NCI-H1105 (cell line): ENCODE results near the gene RPP38.

Experiments
- DNase-seq: peaks from one replicate; lab custom pipeline; 2025; lab: John Stamatoyannopoulos, UW

The RPP38 gene

DNA sequence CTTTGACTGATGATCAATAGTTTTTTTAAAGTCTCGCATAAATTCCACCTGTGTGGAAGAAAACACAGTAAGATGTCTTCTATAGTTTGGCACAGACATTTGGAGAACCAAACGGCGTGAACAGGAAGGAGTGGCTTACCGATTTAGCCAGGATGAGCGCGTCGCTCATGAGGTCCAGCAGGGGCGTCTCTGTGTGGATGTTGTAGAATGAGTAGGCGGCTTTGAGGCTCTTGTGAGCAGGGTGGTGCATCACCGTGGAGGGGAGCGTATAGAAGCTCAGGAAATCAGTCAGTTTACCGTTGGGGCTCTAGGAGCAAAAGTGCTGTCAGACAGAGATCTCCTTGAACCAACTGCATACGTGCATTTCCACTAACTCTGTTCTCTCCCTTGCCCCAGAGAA, 15.5 kb downstream of the RPP38 start:
- DNase-seq: no peak

DNA sequence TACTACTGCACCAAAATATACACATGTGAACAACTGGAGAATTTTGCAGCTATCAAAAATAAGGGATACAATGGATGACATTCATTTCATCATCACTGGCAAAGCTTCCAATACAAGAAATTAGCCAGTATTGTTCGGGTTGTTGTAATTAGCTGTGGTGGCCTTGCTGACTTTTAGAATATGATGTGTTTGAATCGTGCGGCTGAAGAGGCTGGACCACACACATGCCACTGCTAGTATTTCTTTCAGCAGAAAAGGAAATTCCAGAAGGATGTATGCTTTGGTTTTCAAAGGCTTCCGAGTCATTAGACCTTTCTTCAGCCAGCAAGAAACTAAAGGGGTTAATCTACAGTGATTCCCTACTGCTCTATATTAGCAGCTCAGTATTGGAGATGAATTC, 16.6 kb downstream of the RPP38 start:
- no peak for DNase-seq

DNA sequence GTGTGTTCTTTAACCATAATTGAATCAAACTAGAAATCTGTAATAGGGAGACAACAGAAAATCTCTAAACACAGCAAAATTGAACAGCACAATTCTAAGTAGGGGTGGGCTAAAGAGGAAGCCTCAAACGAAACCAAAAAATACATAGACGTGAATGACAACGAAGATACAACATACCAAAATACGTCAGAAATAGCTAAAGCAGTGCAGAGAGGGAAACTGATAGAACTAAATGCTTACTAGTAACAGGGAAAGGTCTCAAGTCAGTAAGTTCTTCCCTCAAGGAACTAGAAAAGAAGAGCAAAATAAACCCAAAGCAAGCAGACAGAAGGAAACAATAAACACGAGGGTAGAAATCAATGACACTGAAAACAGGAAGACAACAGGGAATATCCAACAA, 19.1 kb downstream of the RPP38 start:
- no peak for DNase-seq

DNA sequence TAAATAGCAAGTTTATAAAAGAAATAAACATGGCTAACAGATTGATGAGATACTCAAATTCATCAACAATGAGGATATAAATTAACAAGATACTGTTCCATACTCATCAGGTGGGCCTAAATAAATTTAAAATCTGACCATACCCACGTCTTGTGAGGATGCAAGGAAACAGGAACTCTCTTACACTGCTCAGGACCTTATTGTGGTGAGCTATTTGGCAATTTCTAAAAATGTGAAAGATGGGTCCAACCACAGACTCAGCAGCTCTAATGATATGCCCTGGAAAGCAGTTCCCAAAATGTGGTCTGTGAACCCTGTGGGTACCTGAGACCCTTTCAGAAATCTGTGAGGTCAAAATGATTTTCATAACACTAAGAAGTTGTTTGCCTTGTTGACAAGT, 21.5 kb downstream of the RPP38 start:
- DNase-seq: no peak

DNA sequence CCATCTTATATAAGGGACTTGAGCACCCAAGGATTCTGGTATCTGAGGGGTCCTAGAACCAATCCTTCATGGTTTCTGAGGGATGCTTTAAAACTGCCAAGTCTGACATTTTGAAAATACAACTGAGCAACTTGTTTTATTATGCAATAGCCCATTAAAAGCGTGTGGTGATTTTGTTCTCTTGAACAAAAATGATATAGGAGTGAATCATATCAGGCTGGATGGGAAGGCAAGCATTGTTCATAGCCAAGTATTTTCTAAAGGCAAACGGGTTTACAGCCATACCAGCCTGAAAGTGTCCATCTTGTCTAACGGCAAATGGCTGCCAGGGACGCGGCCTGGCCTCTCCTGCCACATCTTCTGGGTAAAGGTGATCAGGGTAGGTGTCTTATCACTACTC, 23.4 kb downstream of the RPP38 start:
- no peak for DNase-seq

DNA sequence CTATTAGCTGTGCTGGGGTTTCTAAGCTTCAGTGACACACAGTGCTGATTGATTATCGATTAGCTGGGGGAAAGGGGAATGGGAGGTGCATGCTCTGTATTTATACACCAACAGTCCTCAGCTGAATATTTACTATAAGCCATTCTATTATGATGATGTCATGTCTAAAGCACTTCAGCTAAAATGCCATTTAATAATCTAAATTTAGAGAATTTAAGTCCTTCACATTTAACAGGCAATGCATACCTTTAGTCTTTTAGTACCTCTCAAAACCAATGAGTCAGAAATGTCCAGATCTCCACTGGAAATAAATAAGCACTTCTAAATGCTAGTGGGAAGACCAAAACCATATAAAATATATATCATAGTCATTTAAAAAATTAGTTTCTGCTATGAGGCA, 24.6 kb downstream of the RPP38 start:
- DNase-seq: no peak

DNA sequence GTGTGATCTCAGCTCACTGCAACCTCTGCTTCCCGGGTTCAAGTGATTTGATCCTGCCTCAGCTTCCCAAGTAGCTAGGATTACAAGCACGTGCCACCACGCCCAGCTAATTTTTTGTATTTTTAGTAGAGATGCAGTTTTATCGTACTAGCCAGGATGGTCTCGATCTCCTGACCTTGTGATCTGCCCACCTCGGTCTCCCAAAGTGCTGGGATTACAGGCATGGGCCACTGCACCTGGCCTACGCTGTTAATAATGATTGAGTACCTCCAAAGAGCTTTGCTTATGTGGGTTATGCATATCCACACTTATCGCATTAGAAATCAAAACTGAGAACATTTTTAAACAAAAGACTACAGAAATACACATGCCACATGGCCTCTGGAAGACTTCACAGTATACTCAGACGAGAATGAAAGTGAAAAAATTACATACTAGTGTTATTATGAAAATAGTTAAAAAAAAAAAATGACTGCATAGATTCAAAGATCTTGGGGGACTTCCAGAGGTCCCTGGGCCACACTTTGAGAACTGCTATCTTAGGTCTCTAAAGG, 25.4 kb downstream of the RPP38 start:
- no peak for DNase-seq

DNA sequence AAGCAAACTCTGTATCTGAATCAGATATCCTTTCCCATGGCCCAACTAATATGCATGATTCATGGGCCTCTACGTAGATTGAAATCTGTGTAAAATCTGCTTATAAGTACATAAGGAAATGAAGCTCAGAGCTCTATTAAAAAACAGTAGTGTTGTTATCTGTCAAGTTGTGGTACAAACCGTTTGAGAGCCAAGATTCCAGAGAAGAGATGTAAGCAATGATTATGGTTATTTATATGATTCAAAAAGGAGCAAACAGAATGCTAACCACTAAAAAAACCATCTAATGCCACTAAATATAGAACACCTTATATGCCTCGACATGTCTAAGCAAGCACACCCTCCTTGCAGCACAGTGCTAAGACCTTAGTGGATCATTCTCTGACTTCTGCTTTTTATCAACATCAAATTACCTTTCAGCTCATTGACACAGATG, 26.6 kb downstream of the RPP38 start:
- no peak for DNase-seq

DNA sequence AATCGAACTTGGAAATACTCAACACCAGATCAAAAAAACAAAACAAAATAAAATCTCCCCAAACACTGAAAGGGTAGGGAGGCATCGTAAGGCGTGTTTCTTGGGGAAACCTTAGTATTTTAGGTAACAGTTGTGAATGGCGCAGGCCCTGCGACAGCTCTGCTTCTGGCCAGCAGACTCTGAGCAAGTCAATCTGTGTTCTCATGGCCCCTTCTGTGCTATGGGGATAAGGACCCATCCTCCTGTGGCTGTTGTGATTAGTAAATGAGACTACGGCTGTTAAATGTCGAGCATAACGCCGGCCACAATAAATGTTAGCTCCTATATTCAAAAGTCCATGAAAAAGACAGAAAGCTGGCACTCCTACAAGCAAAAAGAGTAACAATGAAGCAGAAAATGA, 27.0 kb downstream of the RPP38 start:
- DNase-seq: no peak

DNA sequence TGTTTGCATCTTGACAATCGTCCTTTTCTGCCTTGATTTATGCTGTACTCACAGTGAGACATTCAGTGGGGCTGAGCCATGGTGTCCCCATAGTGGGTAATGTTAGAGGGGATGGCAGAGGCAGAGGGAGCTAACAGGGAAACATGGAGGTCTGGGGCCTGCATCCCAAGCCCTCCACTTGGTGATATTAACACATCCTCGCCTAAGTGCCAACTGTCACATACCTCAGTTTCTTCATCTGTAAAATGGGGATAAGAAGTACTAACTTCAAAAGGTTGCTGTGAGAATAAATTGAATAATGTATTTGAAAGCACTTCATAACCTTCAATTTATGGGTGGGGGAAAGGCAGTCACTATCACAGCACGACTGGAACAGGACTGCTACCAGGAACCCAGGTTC, 27.8 kb downstream of the RPP38 start:
- DNase-seq: no peak

DNA sequence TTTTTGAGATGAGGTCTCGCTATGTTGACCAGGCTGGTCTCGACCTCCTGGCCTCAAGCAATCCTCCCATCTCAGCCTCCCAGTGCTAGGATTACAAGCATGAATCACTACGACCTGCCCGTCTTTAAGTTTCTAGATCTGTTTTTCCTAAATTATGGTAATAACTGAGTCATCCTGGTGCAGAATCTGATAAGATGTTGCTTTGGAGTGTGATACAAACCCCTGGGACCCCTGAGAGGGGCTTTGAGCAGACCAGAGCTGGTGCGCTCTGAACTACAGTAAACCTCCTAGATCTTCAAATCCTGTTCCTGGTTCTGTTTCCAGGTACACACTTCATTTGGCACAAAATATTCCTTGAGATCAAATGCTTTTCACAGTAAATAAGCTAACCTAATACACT, 34.2 kb downstream of the RPP38 start:
- DNase-seq: no peak

DNA sequence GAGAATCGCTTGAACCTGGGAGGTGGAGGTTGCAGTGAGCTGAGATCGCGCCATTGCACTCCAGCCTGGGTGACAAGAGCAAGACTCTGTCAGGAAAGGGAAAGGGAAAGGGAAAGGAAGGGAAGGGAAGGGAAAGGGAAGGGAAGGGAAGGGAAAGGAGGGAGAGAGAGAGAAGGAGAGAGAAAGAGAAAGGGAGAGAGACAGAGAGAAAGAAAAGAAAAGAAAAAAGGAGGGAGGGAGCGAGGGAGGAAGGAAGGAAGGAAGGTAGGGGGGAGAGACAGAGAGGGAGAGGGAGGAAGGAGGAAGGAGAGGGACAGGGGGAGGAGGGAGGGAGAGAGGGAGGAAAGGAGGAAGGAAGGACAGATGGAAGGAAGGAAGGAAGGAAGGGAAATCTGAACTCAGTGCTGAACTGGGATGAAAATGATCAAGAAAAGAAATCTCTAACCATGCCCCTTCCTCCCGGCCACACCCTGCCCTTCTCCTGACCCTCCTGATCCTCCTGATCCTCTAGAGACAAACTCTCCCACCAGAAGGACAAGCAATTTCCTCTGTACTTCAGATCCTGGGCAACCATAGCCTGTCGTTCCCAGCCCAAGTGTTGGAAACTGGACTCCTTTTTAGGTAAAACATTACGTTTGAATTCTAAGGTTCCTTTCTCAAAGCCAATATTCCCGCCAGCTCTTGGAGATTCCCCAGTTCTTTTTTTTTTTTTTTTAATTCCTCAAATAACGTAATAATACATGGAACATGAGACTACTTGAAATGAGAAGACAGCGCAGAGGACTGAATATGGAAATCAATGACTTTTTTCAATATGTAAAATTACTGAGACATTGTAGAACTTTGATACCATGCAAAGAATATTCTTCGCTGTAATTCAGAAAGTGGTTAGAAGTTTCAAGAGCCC, 39.2 kb downstream of the RPP38 start:
- DNase-seq: no peak

DNA sequence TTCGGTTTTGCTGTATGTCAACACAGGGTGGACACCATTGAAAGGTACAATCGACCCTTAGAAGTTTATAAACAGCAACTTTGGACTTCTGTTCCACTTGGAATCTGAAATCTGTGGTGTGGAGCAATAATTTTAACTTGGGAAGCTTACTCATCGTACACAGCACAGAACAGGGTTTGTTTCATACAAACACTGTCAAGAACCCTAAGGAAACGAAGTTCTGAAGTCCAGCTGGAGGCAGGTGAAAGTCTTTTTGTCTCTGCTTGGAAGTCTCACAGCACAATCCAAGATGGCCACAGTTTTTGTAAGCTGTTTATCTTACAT, 39.8 kb downstream of the RPP38 start:
- no peak for DNase-seq

DNA sequence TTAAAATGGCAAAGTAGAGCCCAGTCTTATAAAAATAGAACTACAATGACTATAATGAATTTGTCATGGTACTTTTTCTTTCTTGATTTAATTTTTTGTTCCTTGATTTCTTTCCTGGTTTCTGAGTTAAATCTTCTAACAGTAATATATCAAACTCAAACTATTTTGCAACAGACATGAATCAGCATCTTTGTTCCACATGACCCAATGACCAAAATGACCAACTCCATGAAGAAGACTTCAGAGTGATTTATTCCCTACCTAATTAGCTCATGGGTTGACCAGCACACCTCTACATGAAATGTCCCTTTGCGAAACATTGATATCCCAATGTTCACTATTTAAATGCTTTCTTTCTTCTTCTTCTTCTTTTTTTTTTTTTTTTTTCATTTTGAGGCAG, 40.5 kb downstream of the RPP38 start:
- DNase-seq: no peak

DNA sequence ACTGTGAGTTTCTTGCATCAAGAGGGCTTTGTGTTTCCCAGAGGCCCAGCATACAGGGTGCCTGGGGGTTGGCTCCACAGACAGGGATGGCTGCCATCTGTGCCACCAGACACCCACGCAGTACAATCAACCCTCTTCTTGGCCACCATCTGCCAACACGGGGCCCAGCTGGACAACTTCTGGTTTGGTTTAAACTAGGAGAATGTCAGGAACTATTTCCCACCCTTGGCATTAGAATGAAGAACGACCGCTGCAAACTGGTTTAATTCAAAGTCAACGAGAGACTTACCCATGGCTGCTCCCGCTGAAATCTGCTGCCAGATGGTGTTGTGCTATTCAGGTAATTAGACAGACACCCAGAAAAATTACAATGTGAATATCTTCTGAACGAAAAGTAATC, 43.5 kb downstream of the RPP38 start:
- DNase-seq: no peak

DNA sequence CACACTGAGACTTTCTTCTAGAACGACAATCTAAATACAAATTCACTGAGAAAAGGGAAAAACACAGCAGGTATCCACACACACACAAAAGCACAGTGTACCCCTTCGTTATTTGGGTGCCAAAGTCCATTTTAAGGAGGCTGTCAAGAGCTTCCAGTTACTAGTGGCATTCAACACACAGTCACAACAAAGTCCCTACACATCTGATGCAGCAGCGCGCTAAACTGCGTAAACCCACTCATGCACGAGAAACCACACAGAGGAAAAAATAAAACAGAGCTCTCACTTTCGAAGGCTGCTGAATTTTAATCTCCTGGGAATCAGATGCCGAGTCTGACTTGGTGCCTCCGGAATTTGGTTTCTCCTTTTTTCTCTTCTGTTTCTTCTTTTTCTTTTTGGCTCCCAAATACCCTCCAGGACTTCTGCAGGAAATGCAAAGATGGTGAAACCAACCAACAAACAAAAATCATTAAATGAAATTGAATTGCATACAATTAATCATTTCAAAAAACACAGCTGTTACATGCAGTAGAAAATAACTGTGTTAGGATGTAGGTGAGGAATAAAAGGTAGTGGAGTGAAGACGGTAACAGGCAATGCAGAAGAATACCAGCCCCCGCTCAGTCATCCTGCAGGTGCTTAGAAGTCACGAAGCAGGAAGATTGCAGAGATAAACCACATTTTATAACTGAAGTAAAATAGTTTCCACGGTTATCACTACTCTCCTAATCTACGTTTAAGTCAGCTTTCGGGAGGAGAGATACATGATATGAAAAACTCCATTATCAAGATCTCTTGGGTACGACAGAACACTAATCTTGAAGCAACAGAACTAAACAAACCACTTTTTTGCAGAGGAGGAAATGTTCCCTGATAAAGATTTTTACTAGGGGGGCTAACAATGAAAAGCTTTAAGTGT, 44.2 kb downstream of the RPP38 start:
- no peak for DNase-seq

DNA sequence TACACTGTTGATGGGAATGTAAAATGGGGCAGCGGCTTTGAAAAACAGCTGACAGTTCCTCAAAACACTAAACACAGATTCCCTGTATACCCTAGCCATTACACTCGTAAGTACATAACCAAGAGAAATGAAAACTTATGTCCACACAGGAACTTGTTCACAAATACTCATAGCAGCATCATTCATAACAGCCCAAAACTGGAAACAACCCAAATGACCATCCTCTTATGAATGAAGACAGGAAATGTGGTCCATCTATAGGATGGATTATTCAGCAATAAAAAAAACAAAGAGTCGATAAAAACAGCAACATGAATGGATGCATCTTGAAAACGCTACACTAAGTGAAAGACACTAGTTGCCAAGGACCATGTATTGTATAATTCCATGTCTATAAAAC, 47.6 kb downstream of the RPP38 start:
- DNase-seq: no peak

DNA sequence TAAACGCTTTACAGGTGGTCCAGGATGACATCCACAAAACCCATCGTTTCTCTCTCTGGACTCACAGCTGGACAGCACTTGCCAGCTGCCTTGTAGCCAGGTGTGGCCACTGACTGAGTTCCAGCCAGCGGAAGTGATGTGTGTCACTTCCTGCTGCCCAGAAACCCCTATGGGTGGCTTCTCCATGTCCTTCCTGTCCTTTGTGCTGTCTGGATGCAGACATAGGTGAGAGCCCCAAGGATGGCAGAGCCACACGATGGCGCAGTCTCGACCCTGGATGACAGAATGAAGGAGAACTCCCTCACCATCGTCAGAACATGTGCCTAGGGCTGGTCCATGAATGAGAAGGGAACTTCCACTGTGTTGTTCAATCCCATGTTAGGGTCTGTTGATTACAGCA, 49.2 kb downstream of the RPP38 start:
- DNase-seq: no peak

DNA sequence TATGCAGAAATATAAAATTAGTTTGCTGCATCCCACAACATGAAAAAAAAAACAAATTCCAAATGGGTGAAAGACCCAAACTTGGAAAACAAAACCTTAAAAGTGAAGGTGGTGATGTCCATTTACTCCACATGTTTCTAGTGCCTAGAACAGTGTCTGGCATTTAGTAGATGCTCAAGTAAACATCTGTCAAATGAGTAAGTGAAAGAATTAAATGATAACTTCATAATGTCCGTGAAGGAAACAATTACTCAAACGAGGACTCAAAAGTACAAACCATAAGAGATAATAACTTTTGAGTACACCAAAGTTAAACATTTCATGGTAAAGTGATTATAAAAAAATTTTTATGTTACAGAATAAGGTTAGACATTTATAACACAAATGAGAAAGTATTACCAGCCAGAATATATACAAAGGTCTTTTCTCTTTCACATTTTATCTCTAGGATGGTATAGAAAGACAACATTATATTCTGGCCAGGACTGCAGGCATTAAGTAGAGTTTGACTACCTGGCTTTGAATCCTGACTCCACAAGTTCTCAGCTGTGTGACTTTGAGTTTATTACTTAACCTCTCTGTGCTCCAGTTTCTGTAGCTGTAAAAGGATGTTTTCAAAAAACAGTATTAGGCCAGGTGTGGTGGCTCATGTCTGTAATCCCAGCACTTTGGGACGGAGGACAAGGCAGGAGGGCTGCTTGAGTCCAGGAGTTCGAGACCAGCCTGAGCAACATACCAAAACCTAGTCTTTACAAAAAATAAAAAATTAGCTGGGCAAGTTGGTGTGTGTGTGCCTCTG, 50.6 kb downstream of the RPP38 start:
- no peak for DNase-seq

DNA sequence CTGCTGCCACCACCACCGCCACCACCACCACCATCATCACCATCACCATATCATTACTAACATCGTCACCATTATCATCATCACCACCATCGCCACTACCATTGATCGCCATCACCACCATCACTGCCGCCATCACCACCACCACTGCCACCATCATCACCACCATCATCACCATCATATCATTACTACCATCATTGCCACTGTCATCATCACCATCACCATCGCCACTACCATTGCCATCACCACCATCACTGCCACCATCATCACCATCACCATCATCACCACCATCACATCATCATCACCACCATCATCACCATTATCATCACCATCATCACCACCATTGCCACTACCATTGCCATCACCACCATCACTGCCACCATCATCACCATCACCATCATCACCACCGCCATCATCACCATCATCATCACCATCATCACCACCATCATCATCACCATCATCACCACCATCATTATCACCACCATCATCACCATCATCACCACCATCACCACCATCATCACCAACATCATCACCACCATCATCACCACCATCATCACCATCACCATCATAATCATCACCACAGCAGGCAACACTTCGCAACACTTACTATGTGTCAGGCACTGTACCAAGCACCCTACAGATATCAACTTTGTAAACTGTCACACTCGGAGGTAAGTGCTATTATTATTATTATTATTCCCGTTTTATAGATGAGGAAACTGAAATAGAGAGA, 52.1 kb downstream of the RPP38 start:
- no peak for DNase-seq

DNA sequence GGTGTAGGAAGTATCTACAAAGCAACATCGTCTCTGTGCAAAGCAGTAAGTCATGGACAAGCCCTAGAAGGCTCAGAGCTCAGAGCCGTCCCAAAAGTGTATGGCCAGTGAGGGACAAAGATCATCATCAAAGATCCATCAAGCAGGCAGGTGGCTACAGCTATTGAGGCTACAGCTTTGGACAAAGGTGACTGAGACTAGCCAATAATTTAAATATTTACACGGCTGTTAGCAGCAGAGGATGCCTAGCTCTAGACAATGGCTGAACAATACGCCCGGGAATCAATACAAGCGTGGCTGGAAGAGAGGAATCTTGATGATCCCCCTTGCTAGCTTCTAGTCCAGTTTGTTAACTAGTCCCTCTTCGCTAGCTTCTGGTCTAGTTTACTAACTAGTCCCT, 53.4 kb downstream of the RPP38 start:
- no peak for DNase-seq
